Measurements from ENCODE around the gene PARP6. TPM values are rescaled to one million over a fixed set of nuclear protein-coding genes. Genes with fewer than 3 reads are reported as not detected.

The PARP6 gene
- total RNA-seq, 1 donor from 2014 or later, result 13.0 TPM

DNA sequence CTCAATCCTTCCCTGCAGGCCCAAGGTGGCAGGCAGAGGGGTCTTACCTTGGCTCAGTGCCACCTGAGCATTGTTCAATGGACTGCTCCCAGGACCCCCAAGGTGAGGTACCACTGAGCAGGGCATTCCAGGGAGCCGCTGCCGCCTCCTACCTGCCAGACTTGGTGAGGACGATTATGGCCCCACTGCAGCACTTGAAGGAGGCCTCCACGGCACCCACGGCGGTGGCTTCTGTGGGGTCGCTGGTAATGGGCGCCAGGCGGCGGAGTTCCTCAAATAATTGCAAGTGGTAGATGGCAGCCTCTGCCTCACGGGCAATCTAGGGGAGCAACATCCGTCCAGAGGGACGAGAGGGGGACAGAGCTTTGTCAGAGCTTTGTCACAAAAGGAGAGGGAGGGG, 70.1 kb downstream of the PARP6 start:
- H3K27ac ChIP-seq (ENCODE audit: low read depth, low read length), result peak overlapping the region; percentile 87
- peak overlapping the region in 2 of 3 donors; percentile 19 to 35 for H3K4me3 ChIP-seq (ENCODE audit: low read length in 3 of 3)
- H3K36me3 ChIP-seq (ENCODE audit: control insufficient read depth in 3 of 3, insufficient read depth in 3 of 3, low read length in 3 of 3), result peaks cover 71 to 78% (median 73%) of the 10 kb centered on the region in 3 donors
- H3K9me3 ChIP-seq (ENCODE audit: control insufficient read depth in 3 of 3, low read length in 3 of 3), result no peaks in the 10 kb centered on the region
- H3K4me1 ChIP-seq (ENCODE audit: control insufficient read depth in 3 of 3, insufficient read depth in 3 of 3, low read length in 3 of 3), result peaks cover 63 to 90% (median 65%) of the 10 kb centered on the region in 3 donors
- no peaks in the 10 kb centered on the region for H3K27me3 ChIP-seq (ENCODE audit: control insufficient read depth in 3 of 3, insufficient read depth in 3 of 3, low read length in 3 of 3)
- H3K9ac ChIP-seq (ENCODE audit: low read depth in 1 of 3, low read length in 3 of 3), result peak overlapping the region; percentile 45 to 83 (median 59)

DNA sequence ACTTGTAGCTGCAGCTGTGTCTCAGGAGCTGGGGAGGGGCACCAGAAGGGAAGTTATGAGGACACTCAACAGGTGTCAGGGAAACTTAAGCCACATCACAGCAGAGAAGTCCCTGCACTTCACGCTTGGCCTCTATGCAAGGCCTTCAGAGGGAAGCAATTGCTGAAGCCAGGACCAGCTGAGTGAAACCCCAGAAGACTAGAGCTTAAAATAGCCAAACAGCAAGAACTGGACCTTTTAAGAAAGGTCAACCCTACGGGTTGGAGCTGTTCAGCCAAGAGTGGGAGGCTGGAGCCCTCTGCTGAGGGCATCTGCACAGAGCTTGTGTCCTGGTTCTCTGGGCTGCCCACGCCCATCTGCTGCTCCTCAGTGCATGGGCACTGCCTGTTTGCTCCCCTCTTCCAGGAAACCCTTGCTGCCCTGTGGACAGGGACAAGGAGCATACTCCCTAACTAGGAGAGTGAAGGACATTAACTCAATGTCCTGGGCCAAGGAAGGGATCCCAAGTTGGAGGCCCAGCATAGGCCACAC, 70.9 kb downstream of the PARP6 start:
- Histone ChIP-seq H3K27ac (ENCODE audit: low read depth, low read length) (peak overlapping the region; percentile 87), H3K9me3 (ENCODE audit: control insufficient read depth in 3 of 3, low read length in 3 of 3) (no peaks in the 10 kb centered on the region), H3K36me3 (ENCODE audit: control insufficient read depth in 3 of 3, insufficient read depth in 3 of 3, low read length in 3 of 3) (peaks cover 63 to 70% (median 64%) of the 10 kb centered on the region in 3 donors), H3K4me1 (ENCODE audit: control insufficient read depth in 3 of 3, insufficient read depth in 3 of 3, low read length in 3 of 3) (peaks cover 61 to 88% (median 65%) of the 10 kb centered on the region in 3 donors), H3K4me3 (ENCODE audit: low read length in 3 of 3) (peak overlapping the region in 2 of 3 donors; percentile 28 to 49), H3K27me3 (ENCODE audit: control insufficient read depth in 3 of 3, insufficient read depth in 3 of 3, low read length in 3 of 3) (peaks cover 0 to 4% (median 3%) of the 10 kb centered on the region in 3 donors), H3K9ac (ENCODE audit: low read depth in 1 of 3, low read length in 3 of 3) (peak overlapping the region; percentile 39 to 83 (median 71))

DNA sequence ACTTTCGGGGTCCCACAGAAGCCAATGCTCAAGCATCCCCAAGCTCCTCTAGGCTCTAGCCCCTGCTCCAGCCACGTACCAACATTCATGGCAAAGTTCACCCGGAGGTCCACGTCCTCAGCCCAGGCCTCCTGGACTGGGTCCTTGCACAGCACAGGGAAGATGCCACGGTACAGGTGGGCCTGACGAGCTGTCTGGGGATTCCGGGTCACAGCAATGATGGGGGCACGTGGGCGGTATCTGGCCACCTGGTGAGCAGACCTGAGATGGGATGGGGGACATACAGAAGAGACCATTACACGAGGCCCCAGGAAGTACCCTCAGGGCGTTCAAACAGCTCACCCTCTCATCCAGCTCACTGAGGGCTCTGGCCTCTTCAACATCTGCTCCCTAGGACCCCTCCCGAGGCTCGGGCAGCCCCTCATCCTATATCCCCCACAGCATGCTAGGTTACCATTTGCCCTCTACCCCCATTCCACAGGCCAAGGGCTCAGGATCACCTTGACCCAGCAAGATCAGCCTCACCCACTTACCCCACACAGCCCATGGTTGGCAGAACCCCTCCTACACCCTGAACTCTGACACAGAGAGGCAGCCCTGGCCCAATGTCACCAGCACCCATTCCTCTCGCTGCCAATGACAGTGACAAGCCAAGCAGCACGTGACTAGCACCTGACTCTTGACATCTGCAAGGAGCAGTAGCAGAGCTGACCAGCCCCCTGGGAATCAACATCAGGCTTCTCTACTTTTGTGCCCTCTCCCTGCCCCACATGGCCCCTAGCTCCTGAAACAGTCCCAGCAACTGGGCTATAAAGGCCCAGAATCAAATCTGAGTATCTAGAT, 71.7 kb downstream of the PARP6 start:
- peaks cover 59 to 83% (median 59%) of the 10 kb centered on the region in 3 donors for H3K4me1 ChIP-seq (ENCODE audit: control insufficient read depth in 3 of 3, insufficient read depth in 3 of 3, low read length in 3 of 3)
- H3K27ac ChIP-seq (ENCODE audit: low read depth, low read length), result peak overlapping the region; percentile 87
- peaks cover 0 to 4% (median 3%) of the 10 kb centered on the region in 3 donors for H3K27me3 ChIP-seq (ENCODE audit: control insufficient read depth in 3 of 3, insufficient read depth in 3 of 3, low read length in 3 of 3)
- H3K4me3 ChIP-seq (ENCODE audit: low read length in 3 of 3), result peak overlapping the region in 2 of 3 donors; percentile 22 to 41
- H3K36me3 ChIP-seq (ENCODE audit: control insufficient read depth in 3 of 3, insufficient read depth in 3 of 3, low read length in 3 of 3), result peaks cover 55 to 62% (median 56%) of the 10 kb centered on the region in 3 donors
- peak overlapping the region; percentile 25 to 83 (median 39) for H3K9ac ChIP-seq (ENCODE audit: low read depth in 1 of 3, low read length in 3 of 3)
- no peaks in the 10 kb centered on the region for H3K9me3 ChIP-seq (ENCODE audit: control insufficient read depth in 3 of 3, low read length in 3 of 3)

DNA sequence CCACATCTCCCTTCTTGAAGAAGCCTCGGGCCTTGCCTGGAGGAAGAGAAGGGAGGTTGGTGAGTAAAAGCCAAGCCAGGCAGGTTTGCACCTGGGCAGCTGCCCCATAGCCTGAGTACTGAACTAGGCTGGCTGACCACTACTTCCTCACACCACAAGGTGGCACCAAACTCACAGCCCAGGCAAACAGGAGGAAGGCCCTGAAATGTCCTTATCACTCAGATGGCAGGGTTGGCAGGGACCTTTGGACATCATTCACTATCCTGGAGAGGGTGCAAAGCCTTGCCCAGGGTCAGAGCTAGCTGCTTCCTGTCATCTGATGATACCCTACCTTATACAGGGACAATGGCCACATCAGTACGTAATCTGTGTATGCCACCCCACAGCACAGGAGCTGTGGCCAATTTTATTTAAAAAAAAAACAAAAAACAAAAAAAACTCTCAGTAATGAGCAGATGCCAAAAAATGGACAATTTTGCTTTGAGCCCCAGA, 72.6 kb downstream of the PARP6 start:
- H3K36me3 ChIP-seq (ENCODE audit: control insufficient read depth in 3 of 3, insufficient read depth in 3 of 3, low read length in 3 of 3), result peaks cover 46 to 53% (median 47%) of the 10 kb centered on the region in 3 donors

DNA sequence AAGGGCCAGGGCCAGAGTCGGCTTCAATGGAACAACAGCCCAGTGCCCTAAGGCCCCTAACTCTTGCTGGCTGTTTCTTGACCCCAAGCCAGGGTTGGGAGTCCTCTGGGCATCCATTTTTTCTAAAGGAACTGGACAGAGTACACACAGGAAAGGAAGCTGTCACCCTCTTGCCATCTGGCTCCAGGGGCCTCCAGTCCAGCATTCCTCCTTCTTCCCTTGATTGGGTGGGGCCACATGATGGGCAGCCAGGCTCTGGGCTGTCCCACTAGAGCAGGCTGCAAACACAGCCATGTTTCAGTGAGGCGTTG, 73.2 kb downstream of the PARP6 start:
- Histone ChIP-seq H3K27me3 (ENCODE audit: control insufficient read depth in 3 of 3, insufficient read depth in 3 of 3, low read length in 3 of 3) (peaks cover 0 to 4% (median 3%) of the 10 kb centered on the region in 3 donors), H3K27ac (ENCODE audit: low read depth, low read length) (no peak overlapping the region), H3K9ac (ENCODE audit: low read depth in 1 of 3, low read length in 3 of 3) (no peak overlapping the region), H3K4me3 (ENCODE audit: low read length in 3 of 3) (no peak overlapping the region), H3K9me3 (ENCODE audit: control insufficient read depth in 3 of 3, low read length in 3 of 3) (no peaks in the 10 kb centered on the region), H3K36me3 (ENCODE audit: control insufficient read depth in 3 of 3, insufficient read depth in 3 of 3, low read length in 3 of 3) (peaks cover 40 to 47% (median 42%) of the 10 kb centered on the region in 3 donors), H3K4me1 (ENCODE audit: control insufficient read depth in 3 of 3, insufficient read depth in 3 of 3, low read length in 3 of 3) (peaks cover 51 to 70% (median 53%) of the 10 kb centered on the region in 3 donors)

More for the DNA sequence above, 72.6 kb downstream of the PARP6 start:
- peaks cover 57 to 76% (median 57%) of the 10 kb centered on the region in 3 donors for H3K4me1 ChIP-seq (ENCODE audit: control insufficient read depth in 3 of 3, insufficient read depth in 3 of 3, low read length in 3 of 3)
- no peaks in the 10 kb centered on the region for H3K9me3 ChIP-seq (ENCODE audit: control insufficient read depth in 3 of 3, low read length in 3 of 3)
- H3K27ac ChIP-seq (ENCODE audit: low read depth, low read length), result peak overlapping the region; percentile 87
- H3K9ac ChIP-seq (ENCODE audit: low read depth in 1 of 3, low read length in 3 of 3), result peak overlapping the region in 1 of 3 donors; percentile 39
- no peak overlapping the region for H3K4me3 ChIP-seq (ENCODE audit: low read length in 3 of 3)
- H3K27me3 ChIP-seq (ENCODE audit: control insufficient read depth in 3 of 3, insufficient read depth in 3 of 3, low read length in 3 of 3), result peaks cover 0 to 4% (median 3%) of the 10 kb centered on the region in 3 donors

DNA sequence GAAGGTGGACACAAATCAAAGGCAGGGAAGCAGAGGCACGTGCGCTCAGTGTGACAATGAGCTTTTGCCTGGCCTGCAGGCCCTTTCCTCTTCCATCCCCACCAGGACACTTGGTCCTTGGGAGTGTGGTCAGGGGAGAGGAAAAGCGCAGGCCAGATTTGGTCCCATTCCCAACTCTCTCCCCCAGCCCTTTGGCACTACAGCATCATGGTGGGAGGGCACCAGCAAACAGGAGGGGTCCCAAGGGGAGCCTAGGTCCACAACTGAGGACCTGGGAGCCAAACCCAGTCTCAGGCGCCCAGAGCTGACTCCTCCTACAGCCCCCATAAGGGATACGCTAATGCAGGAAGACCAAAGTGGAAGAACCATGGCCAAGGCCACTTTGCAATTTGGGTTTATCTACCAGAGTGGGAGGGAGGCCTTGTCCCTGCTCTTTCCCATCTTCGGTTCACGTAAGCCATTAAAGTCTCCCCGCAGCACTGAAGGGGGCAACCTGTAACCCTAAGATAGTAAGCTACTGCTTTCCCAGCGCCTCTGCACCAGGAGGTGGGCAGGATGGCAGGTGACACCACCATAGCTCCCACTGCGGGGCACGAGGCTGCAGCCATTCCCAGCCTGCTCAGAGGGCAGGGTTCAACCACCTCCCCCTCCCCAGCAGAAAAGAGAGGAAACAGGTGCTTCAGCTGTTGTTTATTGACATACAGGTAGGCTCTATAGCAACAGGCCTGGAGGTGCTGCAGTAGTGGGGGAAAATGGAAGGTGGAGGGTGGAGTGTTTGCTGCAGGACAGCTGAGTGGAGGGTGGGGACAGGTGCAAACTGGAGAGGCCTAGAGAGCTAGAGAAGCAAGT, 73.8 kb downstream of the PARP6 start:
- H3K9me3 ChIP-seq (ENCODE audit: control insufficient read depth in 3 of 3, low read length in 3 of 3), result no peaks in the 10 kb centered on the region
- H3K4me3 ChIP-seq (ENCODE audit: low read length in 3 of 3), result peak overlapping the region in 1 of 3 donors; percentile 13
- H3K27me3 ChIP-seq (ENCODE audit: control insufficient read depth in 3 of 3, insufficient read depth in 3 of 3, low read length in 3 of 3), result peaks cover 0 to 4% (median 3%) of the 10 kb centered on the region in 3 donors
- H3K9ac ChIP-seq (ENCODE audit: low read depth in 1 of 3, low read length in 3 of 3), result no peak overlapping the region
- H3K4me1 ChIP-seq (ENCODE audit: control insufficient read depth in 3 of 3, insufficient read depth in 3 of 3, low read length in 3 of 3), result peaks cover 45 to 65% (median 47%) of the 10 kb centered on the region in 3 donors
- peaks cover 34 to 45% (median 39%) of the 10 kb centered on the region in 3 donors for H3K36me3 ChIP-seq (ENCODE audit: control insufficient read depth in 3 of 3, insufficient read depth in 3 of 3, low read length in 3 of 3)
- no peak overlapping the region for H3K27ac ChIP-seq (ENCODE audit: low read depth, low read length)

DNA sequence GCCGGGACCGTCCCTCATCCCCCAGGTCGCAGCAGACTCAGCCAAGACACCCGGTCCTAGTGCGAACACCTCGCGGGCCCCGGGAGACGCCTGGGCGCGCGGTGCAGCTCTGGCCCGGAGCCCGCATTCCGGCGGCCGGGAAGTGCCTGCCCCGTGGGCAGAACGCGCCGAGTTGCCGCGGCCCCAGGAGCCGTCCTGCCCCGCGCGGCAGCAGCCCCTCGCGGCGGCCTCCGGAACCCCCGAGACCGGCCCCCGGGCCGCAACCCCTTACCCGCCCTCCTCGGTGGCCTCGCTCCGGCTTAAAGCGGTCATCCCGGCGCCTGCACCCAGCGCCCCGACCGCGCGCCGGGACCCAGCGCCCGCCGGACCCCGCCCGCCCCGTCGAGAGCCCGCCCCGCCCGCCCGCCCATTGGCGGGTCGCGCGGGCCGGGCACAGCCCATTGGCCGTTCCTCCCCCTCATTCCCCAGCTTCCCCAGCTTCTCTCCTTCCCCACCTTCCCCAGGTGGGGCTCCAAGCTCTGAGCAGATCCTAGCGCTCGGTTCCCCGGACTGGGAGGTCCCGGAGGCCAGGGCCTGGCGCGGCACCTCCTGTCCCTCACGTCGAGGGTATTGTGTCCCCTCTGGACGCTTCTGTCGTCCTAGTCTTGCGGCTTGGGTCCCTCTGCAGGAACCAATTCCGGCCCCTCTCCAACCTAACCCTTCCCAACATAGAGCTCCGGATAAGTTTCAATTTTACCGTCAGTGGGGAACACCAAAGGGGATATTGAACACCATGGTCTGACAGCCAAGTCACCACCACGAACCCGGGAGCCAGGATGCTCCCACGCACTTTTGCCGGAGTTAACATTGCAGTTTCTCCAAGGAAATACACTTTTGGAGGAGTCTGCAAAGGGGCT, 74.6 kb downstream of the PARP6 start, which contains the start of gene GRAMD2A:
GRAMD2A (minus strand) TSS at position 328 of the 896 bp plus-strand sequence.
- peaks cover 26 to 38% (median 31%) of the 10 kb centered on the region in 3 donors for H3K36me3 ChIP-seq (ENCODE audit: control insufficient read depth in 3 of 3, insufficient read depth in 3 of 3, low read length in 3 of 3)
- peak within 1 kb of the TSS; percentile 43 to 46 (median 45) for H3K4me3 ChIP-seq (ENCODE audit: low read length in 3 of 3)
- H3K27me3 ChIP-seq (ENCODE audit: control insufficient read depth in 3 of 3, insufficient read depth in 3 of 3, low read length in 3 of 3), result peaks cover 0 to 4% (median 3%) of the 10 kb centered on the region in 3 donors
- H3K4me1 ChIP-seq (ENCODE audit: control insufficient read depth in 3 of 3, insufficient read depth in 3 of 3, low read length in 3 of 3), result peaks cover 36 to 56% (median 38%) of the 10 kb centered on the region in 3 donors
- H3K9ac ChIP-seq (ENCODE audit: low read depth in 1 of 3, low read length in 3 of 3), result peak within 1 kb of the TSS in 2 of 3 donors; percentile 23 to 25
- no peak within 1 kb of the TSS for H3K27ac ChIP-seq (ENCODE audit: low read depth, low read length)
- H3K9me3 ChIP-seq (ENCODE audit: control insufficient read depth in 3 of 3, low read length in 3 of 3), result no peaks in the 10 kb centered on the region

DNA sequence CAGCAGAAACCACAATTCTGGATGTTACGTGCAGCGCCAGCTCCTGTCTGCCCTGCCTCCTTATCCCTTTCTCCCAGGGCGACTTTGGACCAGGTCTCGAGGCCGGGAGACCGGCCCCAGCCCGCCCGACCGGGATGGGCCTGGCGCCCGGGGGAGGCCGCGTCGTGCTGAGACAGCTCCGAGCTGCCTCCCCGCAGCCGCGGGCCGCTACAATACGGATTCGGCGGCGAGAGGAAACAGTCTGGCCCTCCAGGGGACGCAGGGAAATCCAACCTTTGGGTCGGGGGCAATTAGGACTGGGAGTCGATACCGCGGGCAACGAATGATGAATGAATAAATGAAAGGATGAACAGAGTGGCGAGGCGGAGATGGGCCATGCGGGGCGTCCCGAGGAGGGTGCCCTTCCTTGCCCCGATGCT, 75.3 kb downstream of the PARP6 start:
- Histone ChIP-seq H3K27me3 (ENCODE audit: control insufficient read depth in 3 of 3, insufficient read depth in 3 of 3, low read length in 3 of 3) (peaks cover 0 to 4% (median 3%) of the 10 kb centered on the region in 3 donors), H3K4me1 (ENCODE audit: control insufficient read depth in 3 of 3, insufficient read depth in 3 of 3, low read length in 3 of 3) (peaks cover 29 to 49% (median 31%) of the 10 kb centered on the region in 3 donors), H3K36me3 (ENCODE audit: control insufficient read depth in 3 of 3, insufficient read depth in 3 of 3, low read length in 3 of 3) (peaks cover 19 to 31% (median 25%) of the 10 kb centered on the region in 3 donors), H3K27ac (ENCODE audit: low read depth, low read length) (no peak overlapping the region), H3K9me3 (ENCODE audit: control insufficient read depth in 3 of 3, low read length in 3 of 3) (no peaks in the 10 kb centered on the region), H3K4me3 (ENCODE audit: low read length in 3 of 3) (peak overlapping the region; percentile 43 to 46 (median 45)), H3K9ac (ENCODE audit: low read depth in 1 of 3, low read length in 3 of 3) (peak overlapping the region in 1 of 3 donors; percentile 23)

Measured in skeletal muscle tissue (tissue), 4 donors.